RPMI8226 (cell line): Measurements from ENCODE around the gene DGLUCY.
"Not testable (repeated sequence)": the region's sequence is repeated elsewhere in the genome, so short reads cannot be mapped to it uniquely, and the experiment has no call there.

Source experiments
- DNase-seq: peaks from one replicate; pipeline ENCODE4 v3.0.0-alpha.2; 2015

DGLUCY gene

GRCh38 chr14:91214306-91214705 lies 100.4 kb downstream of the DGLUCY start:
- DNase-seq: no peak

- no peak for DNase-seq
Observed at GRCh38 chr14:91215381-91215780, 101.5 kb downstream of the DGLUCY start.

- DNase-seq: no peak
Observed at GRCh38 chr14:91216731-91217226, 102.9 kb downstream of the DGLUCY start.

- no peak for DNase-seq
Observed at GRCh38 chr14:91218014-91218413, 104.1 kb downstream of the DGLUCY start.

GRCh38 chr14:91219517-91220389 lies 105.9 kb downstream of the DGLUCY start:
- DNase-seq: no peak

- no peak for DNase-seq
Observed at GRCh38 chr14:91220581-91221000, 106.7 kb downstream of the DGLUCY start.

- no peak for DNase-seq
Observed at GRCh38 chr14:91221270-91221669, 107.4 kb downstream of the DGLUCY start.

GRCh38 chr14:91223028-91223783 lies 109.3 kb downstream of the DGLUCY start:
- DNase-seq: no peak

GRCh38 chr14:91225025-91225424 lies 111.2 kb downstream of the DGLUCY start:
- no peak for DNase-seq

- DNase-seq: not testable (repeated sequence)
Observed at GRCh38 chr14:91226360-91226759, 112.5 kb downstream of the DGLUCY start.

GRCh38 chr14:91227183-91227628 lies 113.3 kb downstream of the DGLUCY start:
- DNase-seq: no peak

GRCh38 chr14:91228112-91229004 lies 114.5 kb downstream of the DGLUCY start:
- DNase-seq: no peak

GRCh38 chr14:91229005-91229382 lies 115.1 kb downstream of the DGLUCY start:
- no peak for DNase-seq

GRCh38 chr14:91229743-91230200 lies 115.9 kb downstream of the DGLUCY start:
- DNase-seq: peak; percentile 10

GRCh38 chr14:91230397-91231035 lies 116.6 kb downstream of the DGLUCY start:
- DNase-seq: no peak

GRCh38 chr14:91231446-91231845 lies 117.6 kb downstream of the DGLUCY start:
- no peak for DNase-seq

- no peak for DNase-seq
Observed at GRCh38 chr14:91232052-91232451, 118.2 kb downstream of the DGLUCY start.

- no peak for DNase-seq
Observed at GRCh38 chr14:91232603-91233002, 118.7 kb downstream of the DGLUCY start.

- no peak for DNase-seq
Observed at GRCh38 chr14:91233936-91234790, 120.3 kb downstream of the DGLUCY start.

- no peak for DNase-seq
Observed at GRCh38 chr14:91234791-91235114, 120.9 kb downstream of the DGLUCY start.

GRCh38 chr14:91235841-91236240 lies 122.0 kb downstream of the DGLUCY start:
- no peak for DNase-seq
